SU-DHL-6 (cell line): Measurements from ENCODE around the gene NPC2.

Experiments used
- H2AFZ ChIP-seq: fragments of 200-600 bp; sonication (generic); 2 replicates; pipeline ENCODE4 v1.6.1; 2014; ENCODE audit warnings: low read depth, mild to moderate bottlenecking, moderate library complexity, mixed read lengths, antibody characterized with exemption, low read length; ENCODE audit not compliant: severe bottlenecking
- H3F3A ChIP-seq: fragments of 200-600 bp; shearing (Covaris generic); 2 replicates; pipeline ENCODE4 v1.6.0; 2016; ENCODE audit warnings: antibody characterized with exemption, mild to moderate bottlenecking; ENCODE audit not compliant: insufficient read depth
- H3K27ac ChIP-seq: fragments of 200-600 bp; sonication (generic); 2 replicates; pipeline ENCODE4 v1.5.1; 2016; ENCODE audit warnings: low read depth, mild to moderate bottlenecking, low read length, moderate library complexity, mixed read lengths
- H3K27me3 ChIP-seq: fragments of 200-600 bp; sonication (generic), shearing (Covaris generic); 2 replicates; pipeline ENCODE4 v1.6.0; 2014; ENCODE audit warnings: mild to moderate bottlenecking, low read length
- H3K36me3 ChIP-seq: fragments of 200-600 bp; sonication (generic); 2 replicates; pipeline ENCODE4 v1.6.1; 2014; ENCODE audit warnings: mild to moderate bottlenecking, low read length, mixed read lengths
- H3K4me2 ChIP-seq: fragments of 300-600, 200-600 bp; shearing (Covaris generic), sonication (generic); 2 replicates; pipeline ENCODE4 v1.6.0; 2014; ENCODE audit warnings: low read length, low read depth, mild to moderate bottlenecking; ENCODE audit not compliant: poor library complexity, severe bottlenecking
- H3K4me3 ChIP-seq: fragments of 200-600 bp; sonication (generic); 2 replicates; pipeline ENCODE4 v1.5.1; 2014; ENCODE audit warnings: antibody characterized with exemption, low read length, mild to moderate bottlenecking, mixed read lengths; ENCODE audit not compliant: insufficient read depth, poor library complexity, severe bottlenecking
- H3K79me2 ChIP-seq: fragments of 200-600 bp; sonication (generic); 2 replicates; pipeline ENCODE4 v1.6.1; 2014; ENCODE audit warnings: mild to moderate bottlenecking, low read length, moderate library complexity; ENCODE audit not compliant: insufficient read depth
- H3K9ac ChIP-seq: fragments of 200-600 bp; sonication (generic); 2 replicates; pipeline ENCODE4 v1.7.0; 2014; ENCODE audit warnings: mild to moderate bottlenecking, low read length
- H3K9me2 ChIP-seq: fragments of 200-600 bp; sonication (generic); replicated peaks from 2 replicates; pipeline ENCODE4 v1.6.1; 2014; ENCODE audit warnings: low read length; ENCODE audit not compliant: insufficient read depth
- H3K9me3 ChIP-seq: fragments of 200-600 bp; sonication (generic); 2 replicates; pipeline ENCODE4 v1.6.1; 2014; ENCODE audit warnings: low read length, mixed read lengths; ENCODE audit not compliant: insufficient read depth
- H4K20me1 ChIP-seq: fragments of 200-600 bp; sonication (generic); 2 replicates; pipeline ENCODE4 v1.6.1; 2014; ENCODE audit warnings: low read depth, mild to moderate bottlenecking, antibody characterized with exemption, low read length, moderate library complexity, mixed read lengths
- CTCF ChIP-seq: fragments of 200-600 bp; sonication (generic); IDR thresholded peaks from one replicate; pipeline ENCODE4 v1.5.1; 2017; ENCODE audit warnings: antibody characterized with exemption, mild to moderate bottlenecking, low read length, moderate library complexity; ENCODE audit not compliant: insufficient read depth, poor library complexity, severe bottlenecking
- EZH2phosphoT487 ChIP-seq: fragments of 200-600 bp; sonication (generic), shearing (Covaris generic); conservative IDR thresholded peaks from 2 replicates; pipeline ENCODE4 v1.6.1; 2018; ENCODE audit warnings: mild to moderate bottlenecking, antibody characterized with exemption, low read length, moderate library complexity, mixed read lengths

Gene NPC2

GRCh38 chr14:74509587-74510222 lies 16.6 kb upstream of the NPC2 start:
- H3K79me2 ChIP-seq = no peaks in the 10 kb centered on the region
- no peaks in the 10 kb centered on the region for H4K20me1 ChIP-seq
- no peak overlapping the region for H3K4me2 ChIP-seq
- H3K9me2 ChIP-seq = no peaks in the 10 kb centered on the region
- no peak overlapping the region for H3K4me3 ChIP-seq
- H2AFZ ChIP-seq = no peak overlapping the region
- no peak overlapping the region for H3K27ac ChIP-seq
- no peaks in the 10 kb centered on the region for H3K36me3 ChIP-seq
- H3K9me3 ChIP-seq = no peaks in the 10 kb centered on the region
- no peaks in the 10 kb centered on the region for H3K27me3 ChIP-seq
- no peaks in the 10 kb centered on the region for H3F3A ChIP-seq
- H3K9ac ChIP-seq = no peak overlapping the region
- no peak for TF ChIP-seq EZH2phosphoT487
- no peak for TF ChIP-seq CTCF

- Histone ChIP-seq H3K27ac (no peak overlapping the region), H3K4me2 (no peak overlapping the region), H4K20me1 (no peaks in the 10 kb centered on the region), H3K9me3 (no peaks in the 10 kb centered on the region), H2AFZ (no peak overlapping the region), H3K36me3 (no peaks in the 10 kb centered on the region), H3K27me3 (no peaks in the 10 kb centered on the region), H3K9me2 (no peaks in the 10 kb centered on the region), H3K4me3 (no peak overlapping the region), H3K9ac (no peak overlapping the region), H3F3A (no peaks in the 10 kb centered on the region), H3K79me2 (no peaks in the 10 kb centered on the region)
- TF ChIP-seq CTCF (no peak), EZH2phosphoT487 (no peak)
Measured at GRCh38 chr14:74508844-74509428, 15.8 kb upstream of the NPC2 start.

- no peak overlapping the region for H3K4me2 ChIP-seq
- H3K36me3 ChIP-seq = no peaks in the 10 kb centered on the region
- no peaks in the 10 kb centered on the region for H3K79me2 ChIP-seq
- no peak overlapping the region for H2AFZ ChIP-seq
- H3K9me3 ChIP-seq = no peaks in the 10 kb centered on the region
- H4K20me1 ChIP-seq = no peaks in the 10 kb centered on the region
- TF ChIP-seq EZH2phosphoT487 (no peak), CTCF (no peak)
- no peak overlapping the region for H3K9ac ChIP-seq
- H3K4me3 ChIP-seq = no peak overlapping the region
- H3K9me2 ChIP-seq = no peaks in the 10 kb centered on the region
- H3K27ac ChIP-seq = no peak overlapping the region
- H3F3A ChIP-seq = no peaks in the 10 kb centered on the region
- H3K27me3 ChIP-seq = no peaks in the 10 kb centered on the region
Measured at GRCh38 chr14:74508292-74508731, 15.2 kb upstream of the NPC2 start.
